Measurements from ENCODE around the gene SLC6A4.

DNA sequence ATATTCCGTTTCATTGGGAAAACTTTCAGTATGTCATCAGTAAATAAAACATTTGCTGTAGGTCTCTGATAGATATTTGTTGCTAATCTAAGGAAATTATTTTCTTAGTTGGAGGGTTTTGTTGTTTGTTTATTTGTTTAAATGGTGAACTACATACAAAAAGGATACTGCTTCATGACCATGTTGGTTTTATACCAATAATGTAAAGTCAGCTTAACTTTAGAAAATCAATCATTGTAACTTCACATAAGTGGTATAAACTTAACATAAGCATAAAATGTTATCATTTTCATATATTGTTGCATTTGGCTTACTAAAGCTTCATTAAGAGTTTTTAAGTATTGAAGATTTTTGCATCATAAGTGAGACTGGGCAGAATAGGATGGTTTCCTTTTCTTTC is 60.9 kb downstream of the SLC6A4 start:
- TF ChIP-seq ZNF274 (IDR thresholded peaks at IDR 0.05; ENCODE audit: low read depth, low read length) (no peak), SUZ12 (IDR thresholded peaks at IDR 0.05; ENCODE audit: extremely low read depth, insufficient read depth, insufficient read length) (no peak), YY1 (IDR thresholded peaks at IDR 0.05; ENCODE audit: insufficient read depth, insufficient read length) (no peak)
